Stimulated activated CD4-positive, alpha-beta T cell treated with anti-CD3 and anti-CD28 coated beads, Interleukin-12 subunit alpha, Interleukin-12 subunit beta, amount 100 ng/mL, for 48 hours (primary cell): Measurements from ENCODE around the gene SH3TC1.

ENCODE experiments used
- DNase-seq, 3 donors: peaks; one replicate each; pipeline ENCODE4 v3.0.0-alpha.2; 2020; ENCODE audit warnings: low read depth in 2 of 3, low spot score in 1 of 3

Gene SH3TC1

GRCh38 chr4:8260656-8261111 lies 61.6 kb downstream of the SH3TC1 start:
- no peak for DNase-seq

- no peak for DNase-seq
Observed at GRCh38 chr4:8261851-8262535, 62.9 kb downstream of the SH3TC1 start.

- no peak for DNase-seq
Observed at GRCh38 chr4:8262637-8263322, 63.7 kb downstream of the SH3TC1 start.

- no peak for DNase-seq
Observed at GRCh38 chr4:8263397-8263796, 64.3 kb downstream of the SH3TC1 start.

GRCh38 chr4:8264106-8264505 lies 65.0 kb downstream of the SH3TC1 start:
- no peak for DNase-seq

GRCh38 chr4:8265171-8265929 lies 66.3 kb downstream of the SH3TC1 start:
- no peak for DNase-seq

GRCh38 chr4:8266088-8266487 lies 67.0 kb downstream of the SH3TC1 start:
- DNase-seq, result no peak

GRCh38 chr4:8266508-8266907 lies 67.4 kb downstream of the SH3TC1 start:
- DNase-seq, result no peak

- DNase-seq, result peak; percentile 4 to 26 (median 12)
Observed at GRCh38 chr4:8267077-8267476, 68.0 kb downstream of the SH3TC1 start.

GRCh38 chr4:8268211-8268610 lies 69.1 kb downstream of the SH3TC1 start:
- no peak for DNase-seq

GRCh38 chr4:8268901-8269534 lies 69.9 kb downstream of the SH3TC1 start:
- no peak for DNase-seq

- DNase-seq, result no peak
Observed at GRCh38 chr4:8269535-8270417, 70.7 kb downstream of the SH3TC1 start, which contains the start of gene HTRA3. TSS of gene HTRA3 (plus strand) at chr4:8269754. CDS start at chr4:8269969, 215 bp downstream.

GRCh38 chr4:8270418-8270771 lies 71.3 kb downstream of the SH3TC1 start:
- DNase-seq, result no peak

- no peak for DNase-seq
Observed at GRCh38 chr4:8270912-8271815, 72.1 kb downstream of the SH3TC1 start.

- no peak for DNase-seq
Observed at GRCh38 chr4:8271821-8272220, 72.7 kb downstream of the SH3TC1 start.

GRCh38 chr4:8272472-8273428 lies 73.7 kb downstream of the SH3TC1 start:
- no peak for DNase-seq

- no peak for DNase-seq
Observed at GRCh38 chr4:8273450-8273849, 74.4 kb downstream of the SH3TC1 start.

GRCh38 chr4:8274066-8274652 lies 75.1 kb downstream of the SH3TC1 start:
- DNase-seq, result no peak
